ENCODE results near the gene MAP7D1.

DNA sequence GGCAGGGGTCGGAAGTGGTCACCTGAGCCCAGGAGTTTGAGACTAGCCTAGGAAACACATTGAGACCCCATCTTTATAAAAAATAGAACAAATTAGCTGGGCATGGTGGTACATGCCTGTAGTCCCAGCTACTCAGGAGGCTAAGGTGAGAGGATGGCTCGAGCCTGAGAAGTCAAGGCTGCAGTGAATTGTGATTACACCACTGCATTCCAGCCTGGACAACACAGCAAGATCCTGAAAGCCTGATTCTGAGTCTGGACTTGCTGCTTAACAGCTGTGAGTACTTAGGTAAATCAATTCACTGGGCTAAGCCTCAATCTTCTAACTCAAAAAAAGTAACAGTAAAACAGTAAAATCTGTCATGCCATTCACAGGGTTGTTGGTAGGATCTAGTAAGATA lies 11.5 kb upstream of the MAP7D1 start:
- TF ChIP-seq SUZ12 (IDR thresholded peaks at IDR 0.05; ENCODE audit: extremely low read depth, insufficient read depth, insufficient read length) = no peak
- TF ChIP-seq YY1 (IDR thresholded peaks at IDR 0.05; ENCODE audit: insufficient read depth, insufficient read length) = no peak
